PC-3 (cell line): ENCODE data around the gene STK38L. TPM values are rescaled to one million over a fixed set of nuclear protein-coding genes. Genes with fewer than 3 reads are reported as not detected.

ENCODE experiments used
- ATAC-seq: fragments of 200-7000 bp; cut with Tn5 transposase; 2 replicates; pipeline ENCODE4 v1.9.1; 2020; ENCODE audit warnings: mild to moderate bottlenecking, moderate library complexity
- BruUV-seq: library from RNA; stranded (reverse); fragments of 400-500 nt; replicated peaks from 2 replicates; lab custom pipeline; 2021; lab: Mats Ljungman, UMichigan
- CTCF ChIA-PET: fragments of 300-600 bp; sonication (Branson Sonifier 250); formaldehyde crosslinking; loops from one replicate; lab custom pipeline; 2022; ENCODE audit warnings: antibody characterized with exemption; lab: Charles Lee
- POLR2A ChIA-PET: fragments of 300-600 bp; sonication (Branson Sonifier 250); formaldehyde crosslinking; loops from one replicate; lab custom pipeline; 2022; ENCODE audit warnings: antibody characterized with exemption; ENCODE audit not compliant: unreplicated experiment; lab: Charles Lee
- DNase-seq: peaks from one replicate; pipeline ENCODE4 v3.0.0-alpha.2; 2015
- H2AFZ ChIP-seq: fragments of 300-600 bp; sonication (generic); 2 replicates; pipeline ENCODE4 v1.6.0; 2016; ENCODE audit warnings: antibody characterized with exemption, low read length
- H3F3A ChIP-seq: fragments of 300-600 bp; sonication (generic); one replicate; pipeline ENCODE4 v1.6.0; 2017; ENCODE audit warnings: antibody characterized with exemption, low read length, control low read depth, mild to moderate bottlenecking; ENCODE audit not compliant: unreplicated experiment
- H3K27ac ChIP-seq: fragments of 300-600 bp; sonication (generic); 2 replicates; pipeline ENCODE4 v1.5.1; 2016; ENCODE audit warnings: mild to moderate bottlenecking, low read length
- H3K27me3 ChIP-seq: fragments of 300-600 bp; sonication (generic); 2 replicates; pipeline ENCODE4 v1.6.1; 2016; ENCODE audit warnings: low read length, mixed read lengths
- H3K36me3 ChIP-seq: fragments of 300-600 bp; sonication (generic); 2 replicates; pipeline ENCODE4 v1.6.1; 2016; ENCODE audit warnings: low read depth, mixed run types, low read length, mixed read lengths
- H3K4me1 ChIP-seq: fragments of 300-600 bp; sonication (generic); 2 replicates; pipeline ENCODE4 v1.5.1; 2016; ENCODE audit warnings: low read length; ENCODE audit not compliant: insufficient read depth
- H3K4me2 ChIP-seq: fragments of 300-600 bp; sonication (generic); 2 replicates; pipeline ENCODE4 v1.6.0; 2016; ENCODE audit warnings: low read length
- H3K4me3 ChIP-seq: fragments of 300-600 bp; sonication (generic); 2 replicates; pipeline ENCODE4 v1.5.1; 2016; ENCODE audit warnings: mild to moderate bottlenecking, low read length, mixed read lengths
- H3K79me2 ChIP-seq: fragments of 300-600 bp; sonication (generic); 2 replicates; pipeline ENCODE4 v1.6.1; 2017; ENCODE audit warnings: low read length, mixed read lengths
- H3K9ac ChIP-seq: fragments of 300-600 bp; sonication (generic); 2 replicates; pipeline ENCODE4 v1.6.0; 2016; ENCODE audit warnings: mild to moderate bottlenecking, low read length
- H3K9me2 ChIP-seq: fragments of 300-600 bp; sonication (generic); replicated peaks from 2 replicates; pipeline ENCODE4 v1.6.1; 2016; ENCODE audit warnings: mixed run types, low read length, mixed read lengths
- H3K9me3 ChIP-seq: fragments of 300-600 bp; sonication (generic); 2 replicates; pipeline ENCODE4 v1.6.1; 2016; ENCODE audit warnings: low read length, mixed read lengths
- H4K20me1 ChIP-seq: fragments of 300-600 bp; sonication (generic); 2 replicates; pipeline ENCODE4 v1.6.1; 2016; ENCODE audit warnings: low read length, mixed read lengths
- CTCF ChIP-seq: fragments of 300-600 bp; sonication (generic); conservative IDR thresholded peaks from 2 replicates; pipeline ENCODE4 v1.5.1; 2017; ENCODE audit warnings: antibody characterized with exemption, low read depth, mild to moderate bottlenecking, low read length
- EZH2 ChIP-seq: fragments of 300-600 bp; sonication (generic); IDR thresholded peaks from one replicate; pipeline ENCODE4 v1.6.1; 2017; ENCODE audit warnings: antibody characterized with exemption, mild to moderate bottlenecking, low read length; ENCODE audit not compliant: unreplicated experiment
- EZH2phosphoT487 ChIP-seq: fragments of 300-600 bp; sonication (generic); IDR thresholded peaks from 2 replicates; pipeline ENCODE4 v1.6.1; 2018; ENCODE audit warnings: mild to moderate bottlenecking, antibody characterized with exemption, low read length, borderline replicate concordance
- intact Hi-C: fragments of 100-400 bp; cut with micrococcal nuclease; formaldehyde crosslinking; loops from 2 replicates; pipeline ENCODE4 v1.9.0; 2023
- total RNA-seq: library from RNA; depleted of rRNA; stranded (reverse); fragments of >200 nt; gene quantifications from 2 replicates; pipeline ENCODE4 v1.2.3, GENCODE V29; 2014

Gene STK38L
- total RNA-seq, 1 experiment from 2014 or later = 32.3 TPM

GRCh38 chr12:27280412-27280811 lies 36.3 kb downstream of the STK38L start:
- ChIA-PET POLR2A (interaction anchor here (0.5 kb wide), 1 partner anchor 227 kb away, joined by 4 read pairs; no protein-coding TSS in a partner anchor), CTCF (no interaction called here)
- H3K27me3 ChIP-seq = no peaks in the 10 kb centered on the region
- H3K36me3 ChIP-seq = no peaks in the 10 kb centered on the region
- intact Hi-C loops = no loop called here
- ATAC-seq = no peak
- no peak for TF ChIP-seq EZH2phosphoT487
- TF ChIP-seq EZH2 = no peak
- TF ChIP-seq CTCF = no peak
- no peak overlapping the region for H3K9ac ChIP-seq
- no peaks in the 10 kb centered on the region for H3F3A ChIP-seq
- H3K9me2 ChIP-seq = no peaks in the 10 kb centered on the region
- H4K20me1 ChIP-seq = no peaks in the 10 kb centered on the region
- H3K4me2 ChIP-seq = no peak overlapping the region
- DNase-seq = no peak
- no peak overlapping the region for H2AFZ ChIP-seq
- no peaks in the 10 kb centered on the region for H3K79me2 ChIP-seq
- H3K4me3 ChIP-seq = no peak overlapping the region
- peaks cover 27% of the 10 kb centered on the region for H3K4me1 ChIP-seq
- no peak overlapping the region for H3K27ac ChIP-seq
- H3K9me3 ChIP-seq = no peaks in the 10 kb centered on the region
- no TSS peak for BruUV-seq

GRCh38 chr12:27282754-27283153 lies 38.7 kb downstream of the STK38L start:
- H3K27me3 ChIP-seq = no peaks in the 10 kb centered on the region
- DNase-seq (no peak), ATAC-seq (no peak)
- H3K36me3 ChIP-seq = no peaks in the 10 kb centered on the region
- no peak overlapping the region for H3K27ac ChIP-seq
- ChIA-PET POLR2A (no interaction called here), CTCF (no interaction called here)
- H3K9ac ChIP-seq = no peak overlapping the region
- H2AFZ ChIP-seq = no peak overlapping the region
- H3F3A ChIP-seq = no peaks in the 10 kb centered on the region
- H3K4me3 ChIP-seq = no peak overlapping the region
- no peaks in the 10 kb centered on the region for H3K9me2 ChIP-seq
- H3K79me2 ChIP-seq = no peaks in the 10 kb centered on the region
- intact Hi-C loops = no loop called here
- no peak overlapping the region for H3K4me2 ChIP-seq
- no peak for TF ChIP-seq EZH2
- no peak for TF ChIP-seq CTCF
- TF ChIP-seq EZH2phosphoT487 = no peak
- H4K20me1 ChIP-seq = no peaks in the 10 kb centered on the region
- H3K4me1 ChIP-seq = peaks cover 23% of the 10 kb centered on the region
- BruUV-seq = no TSS peak
- H3K9me3 ChIP-seq = no peaks in the 10 kb centered on the region

- Histone ChIP-seq H3K9ac (no peak overlapping the region), H3K27ac (0 out of 2 replicates have a peak overlapping the region, but pooled peaks have one; percentile 9)
Measured at GRCh38 chr12:27284021-27284420, 39.9 kb downstream of the STK38L start.

More at GRCh38 chr12:27284021-27284420, 39.9 kb downstream of the STK38L start:
- Histone ChIP-seq H3K4me2 (no peak overlapping the region), H3K36me3 (no peaks in the 10 kb centered on the region), H3F3A (no peaks in the 10 kb centered on the region), H3K79me2 (no peaks in the 10 kb centered on the region), H4K20me1 (no peaks in the 10 kb centered on the region), H3K9me2 (no peaks in the 10 kb centered on the region), H3K9me3 (no peaks in the 10 kb centered on the region), H3K4me1 (peaks cover 17% of the 10 kb centered on the region), H3K4me3 (no peak overlapping the region), H2AFZ (no peak overlapping the region), H3K27me3 (no peaks in the 10 kb centered on the region)
- no peak for TF ChIP-seq CTCF
- no peak for TF ChIP-seq EZH2
- no peak for TF ChIP-seq EZH2phosphoT487
- no TSS peak for BruUV-seq
- CTCF ChIA-PET = no interaction called here
- intact Hi-C loops = loop anchor here (2.0 kb wide), 1 partner anchor 17 kb away; no protein-coding TSS in a partner anchor
- no peak for DNase-seq
- no peak; the same call in 1 of the 2 replicates for ATAC-seq
- POLR2A ChIA-PET = no interaction called here
